Stimulated activated CD8-positive, alpha-beta memory T cell treated with anti-CD3 and anti-CD28 coated beads, Interleukin-4, amount 100 ng/mL, for 1 hour (primary cell): ENCODE measurements around the gene DOCK4.
"Not testable (repeated sequence)": the region's sequence is repeated elsewhere in the genome, so short reads cannot be mapped to it uniquely, and the experiment has no call there.

ENCODE experiments used
- DNase-seq, 2 donors: peaks; one replicate each; pipeline ENCODE4 v3.0.0-alpha.2; 2020; ENCODE audit warnings: low read depth in 2 of 2, low spot score in 1 of 2

DOCK4 gene

DNA sequence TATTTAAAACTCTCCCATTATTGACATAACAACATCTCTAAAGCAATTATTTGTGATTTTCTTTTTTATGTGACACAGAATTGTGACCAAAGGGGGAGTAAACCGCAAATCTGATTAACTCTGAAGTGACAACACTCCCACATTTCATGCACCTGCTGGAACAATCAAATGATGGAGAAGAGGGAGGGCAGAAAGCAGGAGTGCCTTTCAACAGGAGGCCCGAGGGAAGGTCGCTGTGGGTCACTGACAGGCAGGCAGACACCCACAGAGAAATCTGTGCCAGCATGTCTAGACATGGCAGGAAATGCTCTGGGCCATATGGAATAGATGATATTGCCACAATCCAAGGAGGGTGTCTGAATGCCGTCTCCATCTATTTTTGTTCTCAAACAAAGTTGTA, 247.3 kb downstream of the DOCK4 start:
- no peak for DNase-seq

DNA sequence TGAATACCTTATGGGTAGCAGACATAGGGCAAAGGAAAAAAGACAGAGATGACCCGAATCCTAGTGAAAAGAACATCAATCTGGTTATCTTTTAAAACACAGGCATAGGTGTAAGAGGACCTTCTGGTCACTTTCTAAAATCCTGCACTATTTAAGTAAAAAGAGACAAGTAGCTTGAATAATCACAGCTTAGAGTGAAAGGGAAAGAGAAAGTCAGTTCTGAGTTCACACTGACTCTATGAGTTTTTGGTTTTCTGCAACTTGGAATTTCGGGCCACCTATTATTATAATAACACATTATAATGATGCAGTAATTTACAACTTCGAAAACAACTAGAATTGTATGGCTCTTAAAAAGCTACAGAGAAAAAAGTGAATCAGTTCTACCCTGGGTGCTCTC, 247.8 kb downstream of the DOCK4 start:
- no peak for DNase-seq

- DNase-seq, result no peak
Measured at GRCh38 chr7:111955616-111956015, 250.6 kb downstream of the DOCK4 start.

GRCh38 chr7:111954474-111955381, 251.5 kb downstream of the DOCK4 start:
- no peak for DNase-seq

- DNase-seq, result no peak
Measured at GRCh38 chr7:111954056-111954455, 252.1 kb downstream of the DOCK4 start.

- DNase-seq, result no peak
Measured at GRCh38 chr7:111953611-111954010, 252.6 kb downstream of the DOCK4 start.

DNA sequence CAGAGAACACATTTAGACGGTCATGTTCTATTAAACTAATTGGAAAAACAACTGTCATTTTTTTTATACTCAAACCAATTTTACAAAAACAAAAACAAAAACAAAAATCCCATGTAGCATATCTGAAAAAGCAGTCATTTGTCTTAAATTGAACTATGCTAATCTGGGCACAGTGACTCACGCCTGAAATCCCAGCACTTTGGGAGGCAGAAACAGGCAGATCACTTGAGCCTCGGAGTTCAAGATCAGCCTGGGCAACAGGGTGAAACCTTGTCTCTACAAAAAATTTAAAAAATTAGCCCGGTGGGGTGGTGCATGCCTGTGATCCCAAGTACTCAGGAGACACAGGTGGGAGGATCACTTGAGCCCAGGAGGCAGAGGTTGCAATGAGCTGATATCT, 253.4 kb downstream of the DOCK4 start:
- DNase-seq, result no peak

- DNase-seq, result no peak
Measured at GRCh38 chr7:111951052-111951451, 255.1 kb downstream of the DOCK4 start.

DNA sequence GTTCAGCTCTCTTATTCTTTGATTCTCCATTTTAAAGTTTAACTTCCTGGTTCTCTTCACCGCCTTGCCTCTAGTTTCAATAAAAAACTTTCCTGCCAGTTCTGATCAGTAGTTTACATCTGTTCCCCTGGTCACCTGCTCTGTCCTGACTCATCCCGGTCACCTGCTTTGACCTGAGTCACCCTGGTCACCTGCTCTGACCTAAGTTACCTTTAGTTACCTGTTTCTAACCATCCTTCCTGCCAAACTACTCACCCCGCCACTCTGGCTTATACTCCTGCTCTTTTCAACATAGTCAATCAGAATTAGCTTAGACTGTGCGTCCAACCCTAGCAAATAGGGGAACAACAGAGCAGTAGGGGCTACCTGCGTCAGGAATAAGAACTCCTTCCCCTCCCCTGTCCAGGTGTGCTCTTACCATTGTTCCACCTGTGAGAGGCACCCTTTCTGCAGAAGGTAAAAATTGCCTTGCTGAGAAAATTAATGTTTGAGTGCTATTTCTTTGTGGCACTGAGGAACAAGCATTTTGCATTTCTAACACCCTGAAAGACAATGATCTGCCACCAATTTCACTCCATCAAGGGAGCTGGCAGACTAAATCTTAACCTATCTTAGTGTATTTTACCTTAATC, 263.6 kb downstream of the DOCK4 start:
- DNase-seq, result no peak

DNA sequence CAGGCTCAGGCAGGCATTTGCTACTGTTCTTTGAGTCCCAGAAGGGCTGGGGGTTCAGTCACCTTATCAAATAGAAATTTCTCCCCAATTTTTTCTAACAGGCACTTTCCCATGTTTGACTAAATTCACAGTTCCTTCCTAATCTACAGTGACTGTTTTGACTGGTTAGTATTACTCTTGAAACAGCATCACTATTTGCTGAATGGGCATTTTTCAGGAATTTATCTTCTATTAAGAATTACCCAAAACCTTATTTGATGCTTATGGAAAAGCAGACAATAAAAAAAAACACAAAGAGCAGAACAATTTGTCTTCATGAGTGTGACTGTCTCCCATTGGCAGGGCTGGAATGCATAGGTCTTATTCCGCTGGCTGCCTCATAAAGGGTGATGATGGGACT, 269.0 kb downstream of the DOCK4 start:
- no peak for DNase-seq

- DNase-seq, result no peak
Measured at GRCh38 chr7:111933609-111934008, 272.6 kb downstream of the DOCK4 start.

- DNase-seq, result no peak
Measured at GRCh38 chr7:111931958-111932357, 274.2 kb downstream of the DOCK4 start.

GRCh38 chr7:111931016-111931517, 275.1 kb downstream of the DOCK4 start:
- DNase-seq, result no peak

DNA sequence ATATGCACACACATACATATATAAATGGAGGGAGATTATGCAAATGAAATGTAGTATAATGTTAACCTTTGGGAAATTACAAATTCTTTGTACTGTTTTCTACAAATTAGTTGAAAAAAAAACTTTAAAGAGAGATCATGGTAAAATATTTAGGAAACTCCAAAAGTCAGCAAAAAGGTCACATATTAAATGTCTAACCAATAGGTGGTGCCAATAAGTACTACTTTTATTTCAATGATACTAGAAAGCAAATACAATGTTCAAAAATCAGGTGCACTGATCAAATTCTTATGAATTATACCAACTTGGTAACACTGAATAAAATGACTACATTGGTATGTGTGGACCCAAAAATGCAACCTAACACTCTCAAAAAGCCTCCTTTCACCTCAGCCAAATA, 276.9 kb downstream of the DOCK4 start:
- no peak for DNase-seq

- DNase-seq, result no peak
Measured at GRCh38 chr7:111927353-111928019, 278.7 kb downstream of the DOCK4 start.

DNA sequence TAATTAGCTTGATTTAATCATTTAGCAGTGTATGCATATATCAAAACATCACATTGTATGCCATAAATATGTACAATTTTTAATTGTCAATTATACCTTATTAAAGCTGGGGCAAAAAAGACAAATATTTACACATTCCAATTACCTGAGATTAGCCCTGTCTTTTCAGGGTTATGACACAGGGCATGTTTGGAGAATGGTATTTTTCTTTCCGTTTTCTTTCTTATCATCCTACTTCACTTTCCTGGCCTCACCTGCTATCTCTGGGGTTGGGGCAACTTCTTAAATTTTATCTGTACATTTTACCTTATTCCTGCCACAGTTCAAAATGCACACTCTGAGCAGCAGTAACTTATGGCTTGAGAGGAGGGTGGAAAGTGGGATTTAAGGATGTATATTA, 285.9 kb downstream of the DOCK4 start:
- DNase-seq, result no peak

DNA sequence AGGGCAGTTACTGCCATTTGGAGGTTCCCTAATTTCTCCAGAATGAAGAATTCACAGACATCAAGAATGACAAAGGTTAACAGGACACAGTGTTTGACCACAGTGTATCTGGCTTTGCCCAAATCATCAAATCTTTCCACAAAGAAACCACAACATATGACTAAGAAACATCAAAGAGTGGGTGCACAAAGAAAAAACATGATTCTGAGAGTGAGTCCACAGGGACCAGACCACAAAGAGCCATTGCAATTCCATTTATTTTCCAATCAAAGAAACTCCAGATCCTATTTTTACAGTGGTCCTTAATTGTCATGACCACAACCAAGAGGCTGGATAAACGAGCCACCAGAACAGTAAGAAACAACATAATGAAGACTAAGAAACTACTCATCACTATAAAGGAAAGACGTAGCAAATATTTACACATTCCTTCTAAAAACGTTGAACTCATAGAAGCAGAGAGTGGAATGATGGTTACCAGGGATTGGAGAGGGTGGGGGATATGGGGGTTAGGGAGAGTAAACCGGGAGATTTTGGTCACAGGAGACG, 286.5 kb downstream of the DOCK4 start:
- no peak for DNase-seq

DNA sequence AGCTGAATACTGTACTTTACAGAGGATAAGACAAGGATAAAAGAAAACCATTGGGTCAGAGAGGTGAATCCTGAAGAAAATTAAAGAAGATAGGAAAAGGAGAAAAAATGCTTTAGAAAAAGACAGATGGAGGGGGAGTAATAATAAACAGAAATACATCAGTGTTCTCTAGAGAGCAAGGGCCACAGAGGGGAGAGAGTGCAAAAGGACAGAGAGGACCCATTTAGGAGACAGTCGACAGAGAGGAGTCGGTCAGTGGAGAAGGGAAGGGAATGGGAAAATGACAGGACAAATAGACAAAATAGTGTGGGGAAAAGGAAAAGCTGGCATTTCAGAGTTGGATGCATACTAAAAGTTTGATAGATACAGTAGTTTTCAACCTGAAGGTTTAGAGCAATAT, 287.0 kb downstream of the DOCK4 start:
- no peak for DNase-seq

GRCh38 chr7:111918461-111918860, 287.7 kb downstream of the DOCK4 start:
- no peak for DNase-seq

GRCh38 chr7:111917404-111917803, 288.8 kb downstream of the DOCK4 start:
- DNase-seq, result not testable (repeated sequence)

GRCh38 chr7:111914291-111914690, 291.9 kb downstream of the DOCK4 start:
- DNase-seq, result no peak
